D721Med (cell line): ENCODE data around the gene BHLHE41.

ENCODE experiments used
- DNase-seq: peaks from one replicate; pipeline ENCODE4 v3.0.0; 2011; ENCODE audit warnings: low spot score; ENCODE audit not compliant: insufficient read length
- FAIRE-seq: peaks from 2 replicates; lab custom pipeline; 2011; peaks lifted over from hg19 to GRCh38; lab: Jason Lieb, UNC
- CTCF ChIP-seq: IDR thresholded peaks from 2 replicates; pipeline ENCODE4 v1.5.1; 2012; ENCODE audit warnings: mild to moderate bottlenecking, control low read depth; ENCODE audit not compliant: insufficient read depth; ENCODE audit errors: missing control alignments

Gene BHLHE41

GRCh38 chr12:26080911-26081310, 43.9 kb downstream of the BHLHE41 start:
- no peak for TF ChIP-seq CTCF
- FAIRE-seq (no peak), DNase-seq (no peak)

- TF ChIP-seq CTCF, result no peak
- DNase-seq (no peak), FAIRE-seq (no peak)
Observed at GRCh38 chr12:26077915-26078702, 46.7 kb downstream of the BHLHE41 start.
